Measurements from ENCODE around the gene IPO4. TPM values are rescaled to one million over a fixed set of nuclear protein-coding genes. Genes with fewer than 3 reads are reported as not detected.

IPO4 gene
- total and polyA plus RNA-seq, 9 of the 15 experiments (the other 6 are each of a cell fraction or from before 2014, with no cell fraction given): 7.3 to 122 (median 31.8) TPM

DNA sequence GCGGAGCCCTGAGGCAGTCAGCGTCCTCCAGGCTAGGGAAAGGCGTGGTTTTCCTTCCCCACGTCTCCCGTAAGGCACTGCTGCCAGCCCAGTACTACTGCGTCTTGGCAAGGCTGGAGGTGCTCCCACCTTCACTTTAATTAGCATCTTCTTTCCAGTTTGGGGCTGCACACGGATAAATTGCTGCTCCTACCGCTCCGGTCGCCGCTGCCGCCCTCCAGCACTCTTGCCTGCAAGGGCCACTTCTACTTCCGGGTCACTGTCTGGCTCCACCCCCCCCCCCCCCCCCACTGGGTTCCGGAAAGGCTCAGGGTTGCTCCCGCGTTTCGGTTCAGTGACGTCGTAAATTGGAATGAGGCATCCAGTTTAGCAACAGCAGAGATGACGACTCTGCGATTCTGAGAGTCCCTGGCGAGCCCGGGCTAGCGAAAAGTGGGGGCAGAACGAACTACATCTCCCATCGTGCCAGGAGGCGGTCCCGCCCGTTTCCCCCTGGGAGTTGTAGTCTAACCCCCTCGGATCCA, 43.6 kb upstream of the IPO4 start, which contains the start of gene NEDD8 (continued):
- TF ChIP-seq, protein P1, sequence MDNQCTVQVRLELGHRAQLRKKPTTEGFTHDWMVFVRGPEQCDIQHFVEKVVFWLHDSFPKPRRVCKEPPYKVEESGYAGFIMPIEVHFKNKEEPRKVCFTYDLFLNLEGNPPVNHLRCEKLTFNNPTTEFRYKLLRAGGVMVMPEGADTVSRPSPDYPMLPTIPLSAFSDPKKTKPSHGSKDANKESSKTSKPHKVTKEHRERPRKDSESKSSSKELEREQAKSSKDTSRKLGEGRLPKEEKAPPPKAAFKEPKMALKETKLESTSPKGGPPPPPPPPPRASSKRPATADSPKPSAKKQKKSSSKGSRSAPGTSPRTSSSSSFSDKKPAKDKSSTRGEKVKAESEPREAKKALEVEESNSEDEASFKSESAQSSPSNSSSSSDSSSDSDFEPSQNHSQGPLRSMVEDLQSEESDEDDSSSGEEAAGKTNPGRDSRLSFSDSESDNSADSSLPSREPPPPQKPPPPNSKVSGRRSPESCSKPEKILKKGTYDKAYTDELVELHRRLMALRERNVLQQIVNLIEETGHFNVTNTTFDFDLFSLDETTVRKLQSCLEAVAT (IDR thresholded peaks at IDR 0.05): no peak
- TF ChIP-seq SAFB (IDR thresholded peaks at IDR 0.05; ENCODE audit: borderline replicate concordance, low read depth, low read length) (no peak), MCM2 (IDR thresholded peaks at IDR 0.05; ENCODE audit: low read depth) (no peak), HMGN3 (IDR thresholded peaks at IDR 0.05; ENCODE audit: borderline replicate concordance, extremely low read depth, insufficient read length, low read depth, low read length) (no peak), ZFP30 (CRISPR knock-in tag; IDR thresholded peaks at IDR 0.05; ENCODE audit: borderline replicate concordance) (no peak), ZNF143 (CRISPR knock-in tag; IDR thresholded peaks at IDR 0.05) (peak; percentile 90), SIX5 (IDR thresholded peaks at IDR 0.05; ENCODE audit: borderline replicate concordance in 1 of 2, insufficient read depth in 1 of 2, low read depth in 1 of 2, low read length in 2 of 2) (peak; percentile 91 to 96), C11orf30 (IDR thresholded peaks at IDR 0.05; ENCODE audit: low read depth) (no peak; the same call in 1 of the 2 replicates), SMARCA4 (IDR thresholded peaks at IDR 0.05) (no peak), PHF8 (IDR thresholded peaks at IDR 0.05; ENCODE audit: borderline replicate concordance, low read length) (peak; percentile 69; the same call in 1 of the 2 replicates)
- TF ChIP-seq, protein P2, sequence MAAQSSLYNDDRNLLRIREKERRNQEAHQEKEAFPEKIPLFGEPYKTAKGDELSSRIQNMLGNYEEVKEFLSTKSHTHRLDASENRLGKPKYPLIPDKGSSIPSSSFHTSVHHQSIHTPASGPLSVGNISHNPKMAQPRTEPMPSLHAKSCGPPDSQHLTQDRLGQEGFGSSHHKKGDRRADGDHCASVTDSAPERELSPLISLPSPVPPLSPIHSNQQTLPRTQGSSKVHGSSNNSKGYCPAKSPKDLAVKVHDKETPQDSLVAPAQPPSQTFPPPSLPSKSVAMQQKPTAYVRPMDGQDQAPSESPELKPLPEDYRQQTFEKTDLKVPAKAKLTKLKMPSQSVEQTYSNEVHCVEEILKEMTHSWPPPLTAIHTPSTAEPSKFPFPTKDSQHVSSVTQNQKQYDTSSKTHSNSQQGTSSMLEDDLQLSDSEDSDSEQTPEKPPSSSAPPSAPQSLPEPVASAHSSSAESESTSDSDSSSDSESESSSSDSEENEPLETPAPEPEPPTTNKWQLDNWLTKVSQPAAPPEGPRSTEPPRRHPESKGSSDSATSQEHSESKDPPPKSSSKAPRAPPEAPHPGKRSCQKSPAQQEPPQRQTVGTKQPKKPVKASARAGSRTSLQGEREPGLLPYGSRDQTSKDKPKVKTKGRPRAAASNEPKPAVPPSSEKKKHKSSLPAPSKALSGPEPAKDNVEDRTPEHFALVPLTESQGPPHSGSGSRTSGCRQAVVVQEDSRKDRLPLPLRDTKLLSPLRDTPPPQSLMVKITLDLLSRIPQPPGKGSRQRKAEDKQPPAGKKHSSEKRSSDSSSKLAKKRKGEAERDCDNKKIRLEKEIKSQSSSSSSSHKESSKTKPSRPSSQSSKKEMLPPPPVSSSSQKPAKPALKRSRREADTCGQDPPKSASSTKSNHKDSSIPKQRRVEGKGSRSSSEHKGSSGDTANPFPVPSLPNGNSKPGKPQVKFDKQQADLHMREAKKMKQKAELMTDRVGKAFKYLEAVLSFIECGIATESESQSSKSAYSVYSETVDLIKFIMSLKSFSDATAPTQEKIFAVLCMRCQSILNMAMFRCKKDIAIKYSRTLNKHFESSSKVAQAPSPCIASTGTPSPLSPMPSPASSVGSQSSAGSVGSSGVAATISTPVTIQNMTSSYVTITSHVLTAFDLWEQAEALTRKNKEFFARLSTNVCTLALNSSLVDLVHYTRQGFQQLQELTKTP (IDR thresholded peaks at IDR 0.05; ENCODE audit: low read depth in 1 of 2, partially characterized antibody in 2 of 2): peak in 1 of 2 experiments; percentile 97
- TF ChIP-seq, protein P3, sequence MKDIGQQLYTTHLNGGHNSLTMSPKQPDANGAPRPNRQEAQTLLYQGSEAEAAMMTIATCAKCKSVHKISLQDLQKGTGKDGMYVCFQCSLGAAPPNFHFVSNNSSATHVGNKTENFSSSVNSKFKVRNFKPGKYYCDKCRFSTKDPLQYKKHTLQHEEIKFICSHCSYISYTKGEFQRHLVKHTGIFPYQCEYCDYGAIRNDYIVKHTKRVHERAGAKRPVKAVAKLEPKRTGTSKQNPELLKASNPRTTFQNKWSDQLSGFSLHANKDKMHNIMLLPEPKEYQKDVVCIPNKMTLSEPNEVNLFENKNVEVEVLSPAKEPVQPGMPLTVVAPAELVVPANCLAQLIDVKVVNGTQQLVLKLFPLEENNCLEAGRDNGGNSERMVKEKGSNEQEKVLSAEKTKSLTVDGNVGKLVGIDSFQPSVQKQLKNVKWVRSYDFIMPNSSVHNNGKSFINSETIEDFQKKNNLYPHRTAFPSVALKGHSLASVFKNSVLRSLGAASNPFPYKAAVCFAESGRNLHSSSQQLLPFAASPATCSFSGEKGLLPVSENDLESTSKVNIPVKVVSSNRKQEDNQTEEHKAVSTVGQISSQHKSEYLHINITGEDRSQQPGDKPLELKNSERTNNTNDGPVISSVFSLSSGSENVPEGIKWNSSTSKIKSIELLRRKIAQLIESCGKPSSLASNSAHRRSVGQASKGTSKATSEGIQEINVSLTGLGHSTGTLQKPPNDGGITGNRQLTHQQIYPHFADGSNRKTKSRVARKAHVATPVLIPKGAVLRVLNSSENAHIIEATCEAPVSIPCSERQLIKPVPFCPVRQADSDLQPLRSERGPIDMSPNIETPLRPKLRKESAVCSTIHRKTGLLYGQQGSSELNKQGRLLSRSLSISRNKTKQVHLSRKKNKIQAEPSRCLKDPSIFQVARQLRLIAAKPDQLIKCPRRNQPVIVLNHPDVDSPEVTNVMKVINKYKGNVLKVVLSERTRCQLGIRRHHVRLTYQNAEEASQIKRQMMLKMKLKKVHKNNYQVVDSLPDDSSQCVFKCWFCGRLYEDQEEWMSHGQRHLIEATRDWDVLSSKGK (CRISPR knock-in tag; IDR thresholded peaks at IDR 0.05): no peak
- TF ChIP-seq, protein P4, sequence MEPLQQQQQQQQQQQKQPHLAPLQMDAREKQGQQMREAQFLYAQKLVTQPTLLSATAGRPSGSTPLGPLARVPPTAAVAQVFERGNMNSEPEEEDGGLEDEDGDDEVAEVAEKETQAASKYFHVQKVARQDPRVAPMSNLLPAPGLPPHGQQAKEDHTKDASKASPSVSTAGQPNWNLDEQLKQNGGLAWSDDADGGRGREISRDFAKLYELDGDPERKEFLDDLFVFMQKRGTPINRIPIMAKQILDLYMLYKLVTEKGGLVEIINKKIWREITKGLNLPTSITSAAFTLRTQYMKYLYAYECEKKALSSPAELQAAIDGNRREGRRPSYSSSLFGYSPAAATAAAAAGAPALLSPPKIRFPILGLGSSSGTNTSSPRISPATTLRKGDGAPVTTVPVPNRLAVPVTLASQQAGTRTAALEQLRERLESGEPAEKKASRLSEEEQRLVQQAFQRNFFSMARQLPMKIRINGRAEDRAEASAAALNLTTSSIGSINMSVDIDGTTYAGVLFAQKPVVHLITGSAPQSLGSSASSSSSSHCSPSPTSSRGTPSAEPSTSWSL (CRISPR knock-in tag; IDR thresholded peaks at IDR 0.05; ENCODE audit: borderline replicate concordance): no peak
